HepG2 (cell line): ENCODE measurements around the gene TULP4. TPM values are rescaled to one million over a fixed set of nuclear protein-coding genes. Genes with fewer than 3 reads are reported as not detected.

Experiments used
- AKAP8 ChIP-seq: sonication (generic); formaldehyde crosslinking; IDR thresholded peaks from 2 replicates; pipeline ENCODE4 v1.5.1; 2020; ENCODE audit warnings: mild to moderate bottlenecking, missing genetic modification reagents
- ATF7-NPFF ChIP-seq: sonication (generic); formaldehyde crosslinking; IDR thresholded peaks from 2 replicates; pipeline ENCODE4 v1.8.1; 2023; ENCODE audit warnings: mild to moderate bottlenecking, low read depth, missing genetic modification reagents, moderate library complexity
- MAF1 ChIP-seq: sonication (generic); formaldehyde crosslinking; IDR thresholded peaks from 2 replicates; pipeline ENCODE4 v1.5.0; 2020; ENCODE audit warnings: missing genetic modification reagents, borderline replicate concordance
- SMAD3 ChIP-seq: sonication (generic); formaldehyde crosslinking; IDR thresholded peaks from 2 replicates; pipeline ENCODE4 v1.4.0; 2020; ENCODE audit warnings: missing genetic modification reagents
- SNAPC2 ChIP-seq: sonication (generic); formaldehyde crosslinking; IDR thresholded peaks from 2 replicates; pipeline ENCODE4 v1.8.1; 2022; ENCODE audit warnings: mild to moderate bottlenecking, missing genetic modification reagents
- TSC22D2 ChIP-seq: sonication (generic); formaldehyde crosslinking; IDR thresholded peaks from 2 replicates; pipeline ENCODE4 v1.5.1; 2020; ENCODE audit warnings: missing genetic modification reagents, mild to moderate bottlenecking, borderline replicate concordance
- ZNF318 ChIP-seq: sonication (generic); formaldehyde crosslinking; IDR thresholded peaks from 2 replicates; pipeline ENCODE4 v1.4.0; 2020; ENCODE audit warnings: mild to moderate bottlenecking, missing genetic modification reagents
- ZNF382 ChIP-seq: sonication (generic); formaldehyde crosslinking; IDR thresholded peaks from 2 replicates; pipeline ENCODE4 v1.5.0; 2020; ENCODE audit warnings: missing genetic modification reagents, mild to moderate bottlenecking, borderline replicate concordance
- ZNF816 ChIP-seq: sonication (generic); formaldehyde crosslinking; IDR thresholded peaks from 2 replicates; pipeline ENCODE4 v1.8.0; 2022; ENCODE audit warnings: missing genetic modification reagents, mild to moderate bottlenecking, borderline replicate concordance
- polyA plus RNA-seq, 8 experiments: library from polyadenylated mRNA; depleted of rRNA in 3 of 8; stranded (reverse) in 7 of 8; unstranded in 1 of 8; fragments of >200 nt; fragmentation: Illumina TruSeq in 4 of 8; extraction: Trizol in 4 of 8; gene quantifications; 2 replicates each; pipeline versions ENCODE4 v1.2.1 to v1.2.3, GENCODE V29; 2011 to 2016; ENCODE audit warnings: low read depth in 4 of 8, missing spikeins in 1 of 8, mixed read lengths in 1 of 8; ENCODE audit not compliant: insufficient read depth in 1 of 8
- total RNA-seq, 5 experiments: library from RNA; depleted of rRNA; stranded (reverse); fragments of >200 nt; fragmentation: Illumina TruSeq; extraction: Trizol; gene quantifications; 2 replicates each; pipeline ENCODE4 v1.2.3, GENCODE V29; 2016; ENCODE audit warnings: low read depth in 1 of 5

TULP4 gene
- total and polyA plus RNA-seq, 2 of the 13 experiments (the other 11 are each of a cell fraction or from before 2014, with no cell fraction given): 21.1 to 122 TPM

GRCh38 chr6:158316022-158316421, 3.8 kb downstream of the TULP4 start (continued):
- TF ChIP-seq SNAPC2 (CRISPR knock-in tag): no peak
- no peak for TF ChIP-seq ZNF318 (CRISPR knock-in tag)
- no peak for TF ChIP-seq SMAD3
- no peak for TF ChIP-seq ZNF382 (CRISPR knock-in tag)
- no peak for TF ChIP-seq ZNF816
- no peak for TF ChIP-seq AKAP8 (CRISPR knock-in tag)
- TF ChIP-seq ATF7-NPFF (CRISPR knock-in tag): no peak
- TF ChIP-seq MAF1 (CRISPR knock-in tag): no peak
- no peak for TF ChIP-seq TSC22D2 (CRISPR knock-in tag)
